T-helper 1 cell treated with Interleukin-12 subunit alpha and Interleukin-12 subunit beta and Interleukin-4 antibody, amounts not matched to agents 30 ng/mL and 1 ng/mL, for 36 hours (primary cell): ENCODE results near the gene METTL6. TPM values are rescaled to one million over a fixed set of nuclear protein-coding genes. Genes with fewer than 3 reads are reported as not detected.
"Not testable (repeated sequence)": the region's sequence is repeated elsewhere in the genome, so short reads cannot be mapped to it uniquely, and the experiment has no call there.

ENCODE experiments used
- intact Hi-C: fragments of 100-400 bp; cut with micrococcal nuclease; formaldehyde crosslinking; loops from one replicate; pipeline ENCODE4 v1.15.1; 2024
- total RNA-seq: library from RNA; stranded (reverse); gene quantifications from 2 replicates; pipeline ENCODE4 v1.2.3, GENCODE V29; 2022

Gene METTL6
- total RNA-seq = 15.1 and 16.4 TPM in 2 replicates

GRCh38 chr3:15427182-15427880, at the start of gene METTL6, which contains the start of gene EAF1:
METTL6 (minus strand) TSS chr3:15427544; CDS start chr3:15426511, 1,033 bp downstream.
EAF1 (plus strand) TSS chr3:15427598; CDS start chr3:15427780, 182 bp downstream.
- intact Hi-C loops = loop anchor here (1.0 to 10.0 kb wide), 16 partner anchors 22 to 820 kb away; partner anchors contain the start of genes BTD, CAPN7, CCDC174 and HACL1

GRCh38 chr3:15476378-15476777, 49.0 kb upstream of the METTL6 start:
- intact Hi-C loops = no loop called here

GRCh38 chr3:15475161-15475560, 47.8 kb upstream of the METTL6 start:
- intact Hi-C loops = no loop called here

GRCh38 chr3:15471861-15472260, 44.5 kb upstream of the METTL6 start:
- intact Hi-C loops = no loop called here

- intact Hi-C loops = no loop called here
Observed at GRCh38 chr3:15470849-15471248, 43.5 kb upstream of the METTL6 start.

- intact Hi-C loops = no loop called here
Observed at GRCh38 chr3:15470261-15470660, 42.9 kb upstream of the METTL6 start.

GRCh38 chr3:15467227-15468181, 40.2 kb upstream of the METTL6 start:
- intact Hi-C loops = no loop called here

- intact Hi-C loops = no loop called here
Observed at GRCh38 chr3:15465876-15466585, 38.7 kb upstream of the METTL6 start.

- intact Hi-C loops = no loop called here
Observed at GRCh38 chr3:15462451-15462850, 35.1 kb upstream of the METTL6 start.

- intact Hi-C loops = no loop called here
Observed at GRCh38 chr3:15460891-15461531, 33.7 kb upstream of the METTL6 start.

GRCh38 chr3:15458212-15458780, 31.0 kb upstream of the METTL6 start:
- intact Hi-C loops = no loop called here

GRCh38 chr3:15456915-15457314, 29.6 kb upstream of the METTL6 start:
- intact Hi-C loops = not testable (repeated sequence)

GRCh38 chr3:15456321-15456720, 29.0 kb upstream of the METTL6 start:
- intact Hi-C loops = no loop called here

GRCh38 chr3:15455756-15456155, 28.4 kb upstream of the METTL6 start:
- intact Hi-C loops = no loop called here

GRCh38 chr3:15454965-15455364, 27.6 kb upstream of the METTL6 start:
- intact Hi-C loops = no loop called here

- intact Hi-C loops = no loop called here
Observed at GRCh38 chr3:15453991-15454625, 26.8 kb upstream of the METTL6 start.

GRCh38 chr3:15453501-15453900, 26.2 kb upstream of the METTL6 start:
- intact Hi-C loops = no loop called here

- intact Hi-C loops = no loop called here
Observed at GRCh38 chr3:15452961-15453360, 25.6 kb upstream of the METTL6 start.

GRCh38 chr3:15452156-15452555, 24.8 kb upstream of the METTL6 start:
- intact Hi-C loops = no loop called here
